Body of pancreas (tissue), 4 donors: ENCODE measurements around the gene MYO5A. TPM values are rescaled to one million over a fixed set of nuclear protein-coding genes. Genes with fewer than 3 reads are reported as not detected.
"Not testable (repeated sequence)": the region's sequence is repeated elsewhere in the genome, so short reads cannot be mapped to it uniquely, and the experiment has no call there.

Experiments
- ATAC-seq: fragments of 150-250 bp; one replicate; pipeline ENCODE4 v1.9.1; 2016
- DNase-seq, 4 donors: peaks; one replicate each; pipeline ENCODE4 v3.0.0-alpha.2; 2019
- H3K27ac ChIP-seq, 4 donors: fragments of 200-600 bp; sonication (generic); 1 replicate in 3 of 4; 2 replicates in 1 of 4; pipeline versions ENCODE4 v1.5.1 to v1.6.1; 2016 to 2019; ENCODE audit warnings: mild to moderate bottlenecking in 1 of 4, mixed read lengths in 1 of 4, moderate library complexity in 1 of 4
- H3K27me3 ChIP-seq, 2 donors: fragments of 200-600 bp; sonication (generic); one replicate each; pipeline ENCODE4 v1.6.0; 2016; ENCODE audit warnings: mild to moderate bottlenecking in 1 of 2
- H3K36me3 ChIP-seq, 2 donors: fragments of 200-600 bp; sonication (generic); replicated peaks in 1 of 2; 2 replicates each; pipeline ENCODE4 v1.5.1; 2016; ENCODE audit warnings: low read depth in 2 of 2; ENCODE audit not compliant: insufficient read depth in 1 of 2
- H3K4me1 ChIP-seq: fragments of 200-600 bp; sonication (generic); one replicate; pipeline ENCODE4 v1.6.0; 2016
- H3K4me3 ChIP-seq, 2 donors: fragments of 200-600 bp; sonication (generic); 1 replicate in 1 of 2; 2 replicates in 1 of 2; pipeline ENCODE4 v1.5.1; 2016 to 2019
- H3K9me3 ChIP-seq, 3 donors: fragments of 200-600 bp; sonication (generic); 1 replicate in 2 of 3; 2 replicates in 1 of 3; pipeline ENCODE4 v1.5.1; 2016
- POLR2A ChIP-seq, 3 donors: fragments of 450-650 bp; IDR thresholded peaks; one replicate each; pipeline ENCODE4 v1.6.1; 2016; ENCODE audit warnings: antibody characterized with exemption in 3 of 3, mild to moderate bottlenecking in 2 of 3
- WGBS, 2 donors: methylation state at CpG; one replicate each; pipeline ENCODE4 v1.1.5; 2017; 5-methylcytosine and 5-hydroxymethylcytosine counted together
- intact Hi-C: fragments of 100-400 bp; cut with DNase I; formaldehyde crosslinking; loops from one replicate; pipeline ENCODE4 v1.15.1; 2023
- total RNA-seq, 2 donors: library from RNA; depleted of rRNA; stranded (reverse); fragments of >200 nt; gene quantifications; one replicate each; pipeline ENCODE4 v1.1.0, GENCODE V29; 2016
- TF ChIP-seq, protein P1 (sequence below), 7 experiments: fragments of 450-650 bp in 4 of 7; fragments of 200-600 bp in 3 of 7; sonication (generic) in 3 of 7; IDR thresholded peaks; one replicate each; pipeline ENCODE4 v1.5.1; 2016 to 2019; ENCODE audit warnings: antibody characterized with exemption in 7 of 7

The MYO5A gene
- total RNA-seq, 2 donors from 2014 or later = 8.2 to 11.9 TPM

- Histone ChIP-seq H3K27ac (peak within 1 kb of the TSS; percentile 95 to 98 (median 95)), H3K9me3 (no peaks in the 10 kb centered on the region), H3K36me3 (no peaks in the 10 kb centered on the region), H3K27me3 (no peaks in the 10 kb centered on the region), H3K4me3 (peak within 1 kb of the TSS; percentile 11 to 38), H3K4me1 (peaks cover 36% of the 10 kb centered on the region)
- DNase-seq (peak; percentile 90 to 95 (median 92)), ATAC-seq (peak; percentile 94)
- intact Hi-C loops = no loop called here
- TF ChIP-seq, protein P1, sequence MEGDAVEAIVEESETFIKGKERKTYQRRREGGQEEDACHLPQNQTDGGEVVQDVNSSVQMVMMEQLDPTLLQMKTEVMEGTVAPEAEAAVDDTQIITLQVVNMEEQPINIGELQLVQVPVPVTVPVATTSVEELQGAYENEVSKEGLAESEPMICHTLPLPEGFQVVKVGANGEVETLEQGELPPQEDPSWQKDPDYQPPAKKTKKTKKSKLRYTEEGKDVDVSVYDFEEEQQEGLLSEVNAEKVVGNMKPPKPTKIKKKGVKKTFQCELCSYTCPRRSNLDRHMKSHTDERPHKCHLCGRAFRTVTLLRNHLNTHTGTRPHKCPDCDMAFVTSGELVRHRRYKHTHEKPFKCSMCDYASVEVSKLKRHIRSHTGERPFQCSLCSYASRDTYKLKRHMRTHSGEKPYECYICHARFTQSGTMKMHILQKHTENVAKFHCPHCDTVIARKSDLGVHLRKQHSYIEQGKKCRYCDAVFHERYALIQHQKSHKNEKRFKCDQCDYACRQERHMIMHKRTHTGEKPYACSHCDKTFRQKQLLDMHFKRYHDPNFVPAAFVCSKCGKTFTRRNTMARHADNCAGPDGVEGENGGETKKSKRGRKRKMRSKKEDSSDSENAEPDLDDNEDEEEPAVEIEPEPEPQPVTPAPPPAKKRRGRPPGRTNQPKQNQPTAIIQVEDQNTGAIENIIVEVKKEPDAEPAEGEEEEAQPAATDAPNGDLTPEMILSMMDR (IDR thresholded peaks at IDR 0.05) = peak in 2 of 7 experiments; percentile 11 to 19
- TF ChIP-seq POLR2A (IDR thresholded peaks at IDR 0.05) = peak; percentile 73 to 80 (median 74)
- WGBS, 2 donors = 6 to 14% methylated on average over 32 to 65 of the region's 82 CpGs
Observed at GRCh38 chr15:52568601-52569585, 40.2 kb upstream of the MYO5A start, which contains the start of gene ARPP19. Gene ARPP19, minus strand, starts transcription at chr15:52569030. Its CDS starts 138 bp downstream, at chr15:52568892.

GRCh38 chr15:52567871-52568600 lies 39.4 kb upstream of the MYO5A start:
- Histone ChIP-seq H3K36me3 (no peaks in the 10 kb centered on the region), H3K27me3 (no peaks in the 10 kb centered on the region), H3K9me3 (no peaks in the 10 kb centered on the region), H3K4me1 (peaks cover 44% of the 10 kb centered on the region), H3K4me3 (peak overlapping the region; percentile 11 to 38), H3K27ac (peak overlapping the region; percentile 95 to 98 (median 95))
- DNase-seq (peak; percentile 58 to 66 (median 62)), ATAC-seq (peak; percentile 57)
- no peak for TF ChIP-seq POLR2A (IDR thresholded peaks at IDR 0.05)
- TF ChIP-seq, protein P1 (IDR thresholded peaks at IDR 0.05) = no peak
- intact Hi-C loops = no loop called here
- 1% methylated on average over 25 of the region's 25 CpGs for WGBS, 2 donors

- Histone ChIP-seq H3K36me3 (no peaks in the 10 kb centered on the region), H3K27me3 (no peaks in the 10 kb centered on the region), H3K4me1 (peaks cover 51% of the 10 kb centered on the region), H3K27ac (peak overlapping the region; percentile 9 to 98 (median 95)), H3K9me3 (no peaks in the 10 kb centered on the region), H3K4me3 (no peak overlapping the region)
- no peak for TF ChIP-seq POLR2A (IDR thresholded peaks at IDR 0.05)
- TF ChIP-seq, protein P1 (IDR thresholded peaks at IDR 0.05) = no peak
- no peak for ATAC-seq
- intact Hi-C loops = no loop called here
- 20 to 21% methylated on average over 4 of the region's 4 CpGs for WGBS, 2 donors
- no peak for DNase-seq
Observed at GRCh38 chr15:52566889-52567288, 38.2 kb upstream of the MYO5A start.

DNA sequence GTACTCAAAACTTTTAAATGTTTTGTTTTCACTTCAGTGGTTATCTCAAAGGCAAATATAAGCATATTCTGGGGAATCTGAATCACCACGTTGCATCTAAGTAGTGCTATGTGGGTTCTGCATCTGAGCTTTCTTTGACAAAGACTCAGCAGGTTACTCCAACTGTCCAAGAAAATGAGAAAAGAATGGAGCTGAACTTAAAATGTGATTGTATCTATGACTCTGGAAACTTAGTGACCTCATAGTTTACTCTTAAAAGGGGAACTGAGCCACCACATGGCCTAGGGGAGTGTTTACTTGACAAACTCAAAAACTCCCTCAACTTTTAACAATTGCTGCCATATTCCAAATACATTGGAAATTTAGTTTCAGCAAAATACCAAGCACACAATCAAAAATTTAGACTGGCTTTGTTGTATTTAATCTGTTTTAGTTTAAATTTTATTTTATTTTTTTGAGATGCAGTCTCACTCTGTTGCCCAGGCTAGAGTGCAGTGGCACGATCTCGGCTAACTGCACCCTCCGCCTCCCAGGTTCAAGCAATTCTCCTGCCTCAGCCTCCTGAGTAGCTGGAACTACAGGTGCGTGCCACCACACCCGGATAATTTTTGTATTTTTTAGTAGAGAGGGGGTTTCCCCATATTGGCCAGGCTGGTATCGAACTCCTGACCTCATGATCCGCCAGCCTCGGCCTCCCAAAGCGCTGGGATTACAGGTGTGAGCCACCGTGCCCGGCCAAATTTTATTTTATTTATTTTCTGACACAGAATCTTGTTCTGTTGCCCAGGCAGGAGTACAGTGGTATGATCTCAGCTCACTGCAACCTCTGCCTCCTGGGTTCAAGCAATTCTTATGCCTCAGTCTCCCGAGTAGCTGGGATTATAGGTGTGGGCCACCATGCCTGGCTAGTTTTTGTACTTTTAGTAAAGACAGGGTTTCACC lies 37.0 kb upstream of the MYO5A start:
- H3K36me3 ChIP-seq, H3K27me3 ChIP-seq, H3K4me3 ChIP-seq, ATAC-seq, DNase-seq, intact Hi-C loops, H3K9me3 ChIP-seq: not testable (repeated sequence)
- Histone ChIP-seq H3K27ac (peak overlapping the region in 1 of 4 donors; percentile 8), H3K4me1 (peaks cover 55% of the 10 kb centered on the region)
- WGBS, 2 donors = 87 to 91% methylated on average over 13 of the region's 13 CpGs
